ENCODE results near the gene NEUROD2.
A peak's percentile ranks its signal among the peaks of the same experiment; 100 is the strongest.

NEUROD2 gene

DNA sequence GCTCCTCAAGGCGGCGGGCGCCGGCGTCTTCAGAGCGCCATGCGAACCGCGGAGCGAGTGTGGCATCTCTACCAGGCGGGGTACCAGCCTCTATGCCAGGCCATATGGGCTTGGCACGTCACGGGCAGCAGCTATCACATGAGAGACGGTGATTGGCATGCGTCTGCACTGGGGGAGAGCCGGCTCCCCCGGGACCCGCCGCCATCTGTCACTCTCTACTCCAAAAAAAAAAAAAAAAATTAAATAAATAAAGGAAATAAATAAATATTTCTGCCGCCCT, at the start of gene NEUROD2:
TSS of gene NEUROD2 (minus strand) at position 70 of the 280 bp plus-strand sequence. CDS start 1,321 bp downstream, outside the sequence.
- DNase-seq (ENCODE audit: low read depth), result no peak
- H3K4me3 ChIP-seq (ENCODE audit: low read depth, low read length), result no peak within 1 kb of the TSS
- TF ChIP-seq, protein P1, sequence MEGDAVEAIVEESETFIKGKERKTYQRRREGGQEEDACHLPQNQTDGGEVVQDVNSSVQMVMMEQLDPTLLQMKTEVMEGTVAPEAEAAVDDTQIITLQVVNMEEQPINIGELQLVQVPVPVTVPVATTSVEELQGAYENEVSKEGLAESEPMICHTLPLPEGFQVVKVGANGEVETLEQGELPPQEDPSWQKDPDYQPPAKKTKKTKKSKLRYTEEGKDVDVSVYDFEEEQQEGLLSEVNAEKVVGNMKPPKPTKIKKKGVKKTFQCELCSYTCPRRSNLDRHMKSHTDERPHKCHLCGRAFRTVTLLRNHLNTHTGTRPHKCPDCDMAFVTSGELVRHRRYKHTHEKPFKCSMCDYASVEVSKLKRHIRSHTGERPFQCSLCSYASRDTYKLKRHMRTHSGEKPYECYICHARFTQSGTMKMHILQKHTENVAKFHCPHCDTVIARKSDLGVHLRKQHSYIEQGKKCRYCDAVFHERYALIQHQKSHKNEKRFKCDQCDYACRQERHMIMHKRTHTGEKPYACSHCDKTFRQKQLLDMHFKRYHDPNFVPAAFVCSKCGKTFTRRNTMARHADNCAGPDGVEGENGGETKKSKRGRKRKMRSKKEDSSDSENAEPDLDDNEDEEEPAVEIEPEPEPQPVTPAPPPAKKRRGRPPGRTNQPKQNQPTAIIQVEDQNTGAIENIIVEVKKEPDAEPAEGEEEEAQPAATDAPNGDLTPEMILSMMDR (IDR thresholded peaks at IDR 0.05; ENCODE audit: insufficient read depth, low read depth, low read length, missing control alignments), result no peak

DNA sequence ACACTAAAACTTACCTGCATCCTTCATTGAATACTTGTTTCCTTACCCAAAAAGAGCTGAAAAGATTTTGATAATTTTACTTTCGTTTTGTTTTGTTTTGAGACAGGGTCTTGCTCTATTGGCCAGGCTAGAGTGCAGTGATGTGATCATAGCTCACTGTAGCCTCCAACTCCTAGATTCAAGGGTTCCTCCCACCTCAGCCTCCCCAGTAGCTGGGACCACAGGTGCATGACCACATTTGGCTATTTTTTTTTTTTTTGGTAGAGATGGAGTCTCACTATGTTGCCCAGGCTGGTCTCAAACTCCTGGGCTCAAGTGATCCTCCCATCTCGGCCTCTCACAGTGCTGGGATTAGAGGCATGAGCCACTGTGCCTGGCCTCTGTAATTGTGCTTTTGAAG, 47.4 kb upstream of the NEUROD2 start:
- no peak overlapping the region for H3K4me3 ChIP-seq (ENCODE audit: low read depth, low read length)
- no peak for DNase-seq (ENCODE audit: low read depth)
- TF ChIP-seq, protein P1 (IDR thresholded peaks at IDR 0.05; ENCODE audit: insufficient read depth, low read depth, low read length, missing control alignments), result no peak

DNA sequence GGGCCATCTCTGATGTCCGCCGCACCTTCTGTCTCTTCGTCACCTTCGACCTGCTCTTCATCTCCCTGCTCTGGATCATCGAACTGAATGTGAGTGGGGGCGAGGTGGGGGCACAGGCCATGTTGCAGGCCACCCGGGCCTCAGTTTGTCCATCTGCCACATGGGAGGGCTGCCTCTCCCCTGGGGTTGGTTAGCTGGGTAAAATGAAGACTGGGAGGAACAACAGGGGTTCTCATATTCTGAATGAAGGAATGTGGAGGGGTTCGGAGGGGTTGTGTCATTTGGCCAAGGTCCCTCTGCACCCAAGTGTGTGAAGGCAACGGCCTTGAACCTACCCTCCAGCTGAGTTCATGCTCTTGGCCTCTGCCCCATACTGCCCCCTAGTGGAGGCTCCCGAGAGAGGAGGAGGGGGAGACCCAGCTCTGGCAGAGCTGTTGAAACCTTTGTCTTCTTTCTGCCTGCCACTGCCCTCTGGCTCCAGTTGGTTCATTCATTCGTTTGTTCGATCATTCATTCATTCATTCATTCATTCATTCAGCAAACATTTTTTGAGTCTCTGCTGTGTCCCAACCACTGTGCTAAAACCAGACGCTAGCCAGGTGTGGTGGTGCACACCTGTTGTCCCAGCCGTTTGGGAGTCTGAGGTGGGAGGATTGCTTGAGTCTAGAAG, 46.1 kb upstream of the NEUROD2 start:
- DNase-seq (ENCODE audit: low read depth), result peak; percentile 70
- TF ChIP-seq, protein P1 (IDR thresholded peaks at IDR 0.05; ENCODE audit: insufficient read depth, low read depth, low read length, missing control alignments), result peak; percentile 92
- H3K4me3 ChIP-seq (ENCODE audit: low read depth, low read length), result no peak overlapping the region

DNA sequence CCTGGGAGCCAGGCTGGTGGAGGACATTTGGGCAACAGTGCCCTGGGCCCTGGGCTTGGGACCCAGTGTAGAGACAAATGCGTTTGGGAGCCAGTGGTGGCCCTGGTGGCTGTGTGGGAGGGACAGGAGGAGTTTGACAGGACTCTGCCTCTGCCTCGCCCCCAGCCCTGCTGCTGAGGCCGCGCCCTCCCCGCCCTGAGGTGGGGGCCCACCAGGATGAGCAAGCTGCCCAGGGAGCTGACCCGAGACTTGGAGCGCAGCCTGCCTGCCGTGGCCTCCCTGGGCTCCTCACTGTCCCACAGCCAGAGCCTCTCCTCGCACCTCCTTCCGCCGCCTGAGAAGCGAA, 45.6 kb upstream of the NEUROD2 start:
- TF ChIP-seq, protein P1 (IDR thresholded peaks at IDR 0.05; ENCODE audit: insufficient read depth, low read depth, low read length, missing control alignments), result no peak
- no peak for DNase-seq (ENCODE audit: low read depth)
- H3K4me3 ChIP-seq (ENCODE audit: low read depth, low read length), result no peak overlapping the region

DNA sequence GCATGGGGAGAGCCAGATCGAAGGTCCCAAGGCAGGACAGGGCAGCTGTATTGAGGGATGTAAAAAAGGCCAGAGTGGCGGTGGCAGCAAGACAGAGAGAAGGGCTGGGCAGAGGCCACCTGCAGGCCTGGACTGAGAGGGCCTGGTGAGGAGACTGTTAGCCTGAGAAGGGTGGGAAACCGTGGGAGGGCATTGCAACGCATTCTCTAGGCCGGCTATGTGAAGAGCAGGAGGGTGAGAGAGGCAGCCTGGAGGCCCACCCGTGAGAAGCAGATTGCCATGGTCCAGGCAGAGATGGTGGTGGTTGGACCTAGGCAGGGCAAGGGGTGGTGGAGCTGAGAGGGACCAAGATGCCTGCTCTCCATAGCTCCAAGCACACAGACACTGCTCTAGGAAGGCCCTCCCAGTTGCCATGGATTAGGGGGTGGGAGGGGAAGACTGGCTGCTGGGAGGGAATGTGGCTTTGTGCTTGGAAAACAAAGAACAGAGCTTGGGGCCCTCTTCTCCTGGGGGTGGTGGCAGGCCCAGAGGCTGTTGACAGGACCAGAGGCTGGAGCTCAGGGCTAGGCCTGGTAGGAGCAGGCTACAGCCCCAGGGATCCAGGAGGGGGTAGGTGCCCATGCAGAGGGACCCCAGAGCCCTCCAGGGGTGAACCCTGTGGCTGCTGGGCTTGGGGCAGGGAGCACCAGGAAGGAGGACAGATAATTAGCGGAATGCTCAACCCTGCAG, 45.0 kb upstream of the NEUROD2 start:
- H3K4me3 ChIP-seq (ENCODE audit: low read depth, low read length), result no peak overlapping the region
- DNase-seq (ENCODE audit: low read depth), result no peak
- TF ChIP-seq, protein P1 (IDR thresholded peaks at IDR 0.05; ENCODE audit: insufficient read depth, low read depth, low read length, missing control alignments), result no peak

DNA sequence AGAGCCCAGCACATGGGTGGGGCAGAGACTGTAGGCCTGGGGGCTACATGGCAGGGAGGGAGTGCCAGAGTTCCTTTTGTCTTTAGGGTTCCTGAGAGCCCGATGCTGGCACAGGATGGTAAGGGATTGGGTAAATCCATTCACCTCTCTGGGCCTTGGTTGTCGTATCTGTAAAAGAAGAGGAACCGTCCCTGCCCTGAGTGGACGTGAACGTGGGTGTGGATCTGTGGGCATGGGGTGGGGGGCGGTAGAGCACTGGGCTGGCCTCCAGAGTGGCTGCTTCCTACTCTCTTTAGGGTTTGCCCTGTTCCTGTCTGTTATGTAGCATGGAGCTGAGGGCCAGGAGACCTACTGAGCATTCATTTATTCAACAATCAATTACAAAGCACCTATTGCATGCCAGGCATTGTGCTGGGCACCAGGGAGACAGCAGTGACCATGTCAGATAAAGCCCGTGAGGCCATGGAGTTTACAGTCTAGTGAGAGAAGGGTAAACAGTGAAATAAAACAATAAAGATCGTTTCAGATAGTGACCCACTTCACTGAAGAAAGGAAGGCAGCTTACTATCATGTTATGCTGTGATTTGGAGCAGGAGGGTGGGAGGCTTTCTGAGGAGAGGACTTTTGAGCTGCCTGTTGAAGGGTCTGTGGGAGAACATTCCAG, 44.3 kb upstream of the NEUROD2 start:
- DNase-seq (ENCODE audit: low read depth), result no peak
- TF ChIP-seq, protein P1 (IDR thresholded peaks at IDR 0.05; ENCODE audit: insufficient read depth, low read depth, low read length, missing control alignments), result no peak
- no peak overlapping the region for H3K4me3 ChIP-seq (ENCODE audit: low read depth, low read length)

Measured in GM12865 (cell line).